ENCODE results near the gene CDKAL1.

CDKAL1 gene

GRCh38 chr6:20655317-20655716 is 121.1 kb downstream of the CDKAL1 start:
- TF ChIP-seq FOXP2 (optimal IDR thresholded peaks at IDR 0.05; ENCODE audit: borderline replicate concordance, extremely low read depth, extremely low read length, insufficient read depth) (no peak), TAF1 (IDR thresholded peaks at IDR 0.05; ENCODE audit: borderline replicate concordance, insufficient read depth, low read length) (no peak), POLR2AphosphoS5 (IDR thresholded peaks at IDR 0.05; ENCODE audit: low read depth, low read length) (no peak), SIN3A (IDR thresholded peaks at IDR 0.05; ENCODE audit: borderline replicate concordance, insufficient read depth, low read length) (no peak)
- TF ChIP-seq, protein P1, sequence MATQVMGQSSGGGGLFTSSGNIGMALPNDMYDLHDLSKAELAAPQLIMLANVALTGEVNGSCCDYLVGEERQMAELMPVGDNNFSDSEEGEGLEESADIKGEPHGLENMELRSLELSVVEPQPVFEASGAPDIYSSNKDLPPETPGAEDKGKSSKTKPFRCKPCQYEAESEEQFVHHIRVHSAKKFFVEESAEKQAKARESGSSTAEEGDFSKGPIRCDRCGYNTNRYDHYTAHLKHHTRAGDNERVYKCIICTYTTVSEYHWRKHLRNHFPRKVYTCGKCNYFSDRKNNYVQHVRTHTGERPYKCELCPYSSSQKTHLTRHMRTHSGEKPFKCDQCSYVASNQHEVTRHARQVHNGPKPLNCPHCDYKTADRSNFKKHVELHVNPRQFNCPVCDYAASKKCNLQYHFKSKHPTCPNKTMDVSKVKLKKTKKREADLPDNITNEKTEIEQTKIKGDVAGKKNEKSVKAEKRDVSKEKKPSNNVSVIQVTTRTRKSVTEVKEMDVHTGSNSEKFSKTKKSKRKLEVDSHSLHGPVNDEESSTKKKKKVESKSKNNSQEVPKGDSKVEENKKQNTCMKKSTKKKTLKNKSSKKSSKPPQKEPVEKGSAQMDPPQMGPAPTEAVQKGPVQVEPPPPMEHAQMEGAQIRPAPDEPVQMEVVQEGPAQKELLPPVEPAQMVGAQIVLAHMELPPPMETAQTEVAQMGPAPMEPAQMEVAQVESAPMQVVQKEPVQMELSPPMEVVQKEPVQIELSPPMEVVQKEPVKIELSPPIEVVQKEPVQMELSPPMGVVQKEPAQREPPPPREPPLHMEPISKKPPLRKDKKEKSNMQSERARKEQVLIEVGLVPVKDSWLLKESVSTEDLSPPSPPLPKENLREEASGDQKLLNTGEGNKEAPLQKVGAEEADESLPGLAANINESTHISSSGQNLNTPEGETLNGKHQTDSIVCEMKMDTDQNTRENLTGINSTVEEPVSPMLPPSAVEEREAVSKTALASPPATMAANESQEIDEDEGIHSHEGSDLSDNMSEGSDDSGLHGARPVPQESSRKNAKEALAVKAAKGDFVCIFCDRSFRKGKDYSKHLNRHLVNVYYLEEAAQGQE (IDR thresholded peaks at IDR 0.05; ENCODE audit: insufficient read depth in 1 of 2, low read depth in 2 of 2, low read length in 2 of 2) = no peak

GRCh38 chr6:20657274-20657800 is 123.1 kb downstream of the CDKAL1 start:
- TF ChIP-seq, protein P1 (IDR thresholded peaks at IDR 0.05; ENCODE audit: insufficient read depth in 1 of 2, low read depth in 2 of 2, low read length in 2 of 2) = no peak
- no peak for TF ChIP-seq POLR2AphosphoS5 (IDR thresholded peaks at IDR 0.05; ENCODE audit: low read depth, low read length)
- no peak for TF ChIP-seq FOXP2 (optimal IDR thresholded peaks at IDR 0.05; ENCODE audit: borderline replicate concordance, extremely low read depth, extremely low read length, insufficient read depth)
- TF ChIP-seq TAF1 (IDR thresholded peaks at IDR 0.05; ENCODE audit: borderline replicate concordance, insufficient read depth, low read length) = no peak
- no peak for TF ChIP-seq SIN3A (IDR thresholded peaks at IDR 0.05; ENCODE audit: borderline replicate concordance, insufficient read depth, low read length)

GRCh38 chr6:20658053-20658452 is 123.8 kb downstream of the CDKAL1 start:
- no peak for TF ChIP-seq TAF1 (IDR thresholded peaks at IDR 0.05; ENCODE audit: borderline replicate concordance, insufficient read depth, low read length)
- TF ChIP-seq, protein P1 (IDR thresholded peaks at IDR 0.05; ENCODE audit: insufficient read depth in 1 of 2, low read depth in 2 of 2, low read length in 2 of 2) = no peak

- no peak for TF ChIP-seq TAF1 (IDR thresholded peaks at IDR 0.05; ENCODE audit: borderline replicate concordance, insufficient read depth, low read length)
- TF ChIP-seq POLR2AphosphoS5 (IDR thresholded peaks at IDR 0.05; ENCODE audit: low read depth, low read length) = no peak
- TF ChIP-seq FOXP2 (optimal IDR thresholded peaks at IDR 0.05; ENCODE audit: borderline replicate concordance, extremely low read depth, extremely low read length, insufficient read depth) = no peak
- TF ChIP-seq, protein P1 (IDR thresholded peaks at IDR 0.05; ENCODE audit: insufficient read depth in 1 of 2, low read depth in 2 of 2, low read length in 2 of 2) = no peak
Observed at GRCh38 chr6:20658516-20658915, 124.3 kb downstream of the CDKAL1 start.

DNA sequence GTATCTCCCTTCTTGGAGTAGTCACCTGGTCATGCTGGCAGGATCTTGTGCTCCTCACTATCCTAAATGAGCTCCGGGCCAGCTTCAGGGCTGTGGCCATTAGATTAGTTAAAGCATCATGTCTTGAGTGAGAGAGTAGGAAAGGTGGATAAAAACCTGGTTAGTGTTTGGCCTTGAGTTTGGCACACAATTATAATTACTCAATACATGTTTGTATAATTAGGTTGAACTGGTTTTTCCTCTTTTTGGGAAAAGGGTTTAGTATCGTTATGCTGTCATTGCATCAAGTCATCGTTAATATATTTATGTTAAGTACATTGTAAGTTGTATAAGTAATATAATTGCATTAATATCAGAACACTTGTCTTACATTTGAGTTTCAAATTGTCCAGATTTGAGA is 126.3 kb downstream of the CDKAL1 start:
- TF ChIP-seq POLR2AphosphoS5 (IDR thresholded peaks at IDR 0.05; ENCODE audit: low read depth, low read length) (no peak), TAF1 (IDR thresholded peaks at IDR 0.05; ENCODE audit: borderline replicate concordance, insufficient read depth, low read length) (no peak), SIN3A (IDR thresholded peaks at IDR 0.05; ENCODE audit: borderline replicate concordance, insufficient read depth, low read length) (no peak), FOXP2 (optimal IDR thresholded peaks at IDR 0.05; ENCODE audit: borderline replicate concordance, extremely low read depth, extremely low read length, insufficient read depth) (no peak)
- TF ChIP-seq, protein P1 (IDR thresholded peaks at IDR 0.05; ENCODE audit: insufficient read depth in 1 of 2, low read depth in 2 of 2, low read length in 2 of 2) = no peak
